Activated naive CD4-positive, alpha-beta T cell treated with anti-CD3 and anti-CD28 coated beads, Interleukin-2, amount 50 U/mL, for 24 hours (primary cell): ENCODE data around the gene MOB3A.

Experiments used
- H3K27ac Mint-ChIP-seq: one replicate; pipeline ENCODE4 v1.8.0; 2021; ENCODE audit warnings: mild to moderate bottlenecking, mixed read lengths
- H3K27me3 Mint-ChIP-seq: one replicate; pipeline ENCODE4 v1.8.0; 2021; ENCODE audit warnings: mixed read lengths
- H3K36me3 Mint-ChIP-seq: one replicate; pipeline ENCODE4 v1.8.0; 2021; ENCODE audit warnings: mixed read lengths
- H3K4me1 Mint-ChIP-seq: one replicate; pipeline ENCODE4 v1.8.0; 2021; ENCODE audit warnings: mixed read lengths
- H3K4me3 Mint-ChIP-seq: one replicate; pipeline ENCODE4 v1.8.0; 2021; ENCODE audit warnings: mild to moderate bottlenecking, mixed read lengths
- H3K9me3 Mint-ChIP-seq: one replicate; pipeline ENCODE4 v1.8.0; 2021; ENCODE audit warnings: mixed read lengths

MOB3A gene

DNA sequence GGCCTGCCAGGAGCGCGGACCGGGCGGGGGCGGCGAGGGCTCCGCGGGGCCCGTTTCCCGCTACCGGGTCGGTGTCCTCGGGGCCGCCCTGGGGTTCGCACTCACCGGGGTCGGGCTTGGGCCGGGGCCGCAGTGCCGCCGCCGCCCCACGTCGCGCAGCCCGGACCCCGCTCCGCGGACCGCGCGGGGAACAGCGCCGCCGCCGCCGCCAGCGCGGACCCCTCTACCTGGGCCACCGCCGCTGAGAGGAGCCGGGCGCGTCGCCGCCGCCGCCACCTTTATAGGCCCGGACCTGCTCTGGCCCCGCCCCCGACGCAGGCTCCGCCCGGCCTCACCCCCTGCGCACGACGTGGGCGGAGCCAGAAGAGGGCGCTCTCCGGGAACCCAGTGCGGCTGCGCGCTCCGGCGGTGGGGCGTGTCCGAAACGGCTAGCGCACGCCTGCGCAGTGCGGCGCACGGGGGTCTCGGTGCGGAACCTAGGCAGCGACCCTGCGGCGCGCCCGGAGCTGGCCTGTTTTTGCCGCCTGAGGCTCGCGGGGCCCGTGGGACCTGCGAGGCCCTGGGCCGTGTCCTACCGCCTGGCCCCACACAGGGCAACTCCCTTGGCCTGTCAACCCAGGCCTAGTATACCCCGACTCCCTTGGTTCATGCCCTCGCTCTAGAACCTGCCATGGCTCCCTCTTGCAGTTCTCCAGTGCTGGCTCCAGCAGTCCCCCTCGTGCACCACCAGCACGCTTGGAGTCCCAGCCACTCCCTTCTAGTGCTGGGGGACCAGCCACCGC is 44.9 kb downstream of the MOB3A start, which contains the start of gene MKNK2:
Gene MKNK2 (minus strand): TSS at position 254 of the 782 bp plus-strand sequence. CDS start 393 bp downstream, outside the sequence.
- Mint-ChIP-seq H3K9me3 (no peaks in the 10 kb centered on the region), H3K36me3 (no peaks in the 10 kb centered on the region), H3K4me3 (peak within 1 kb of the TSS; percentile 84), H3K27me3 (no peaks in the 10 kb centered on the region), H3K4me1 (peaks cover 53% of the 10 kb centered on the region), H3K27ac (peak within 1 kb of the TSS; percentile 93)

DNA sequence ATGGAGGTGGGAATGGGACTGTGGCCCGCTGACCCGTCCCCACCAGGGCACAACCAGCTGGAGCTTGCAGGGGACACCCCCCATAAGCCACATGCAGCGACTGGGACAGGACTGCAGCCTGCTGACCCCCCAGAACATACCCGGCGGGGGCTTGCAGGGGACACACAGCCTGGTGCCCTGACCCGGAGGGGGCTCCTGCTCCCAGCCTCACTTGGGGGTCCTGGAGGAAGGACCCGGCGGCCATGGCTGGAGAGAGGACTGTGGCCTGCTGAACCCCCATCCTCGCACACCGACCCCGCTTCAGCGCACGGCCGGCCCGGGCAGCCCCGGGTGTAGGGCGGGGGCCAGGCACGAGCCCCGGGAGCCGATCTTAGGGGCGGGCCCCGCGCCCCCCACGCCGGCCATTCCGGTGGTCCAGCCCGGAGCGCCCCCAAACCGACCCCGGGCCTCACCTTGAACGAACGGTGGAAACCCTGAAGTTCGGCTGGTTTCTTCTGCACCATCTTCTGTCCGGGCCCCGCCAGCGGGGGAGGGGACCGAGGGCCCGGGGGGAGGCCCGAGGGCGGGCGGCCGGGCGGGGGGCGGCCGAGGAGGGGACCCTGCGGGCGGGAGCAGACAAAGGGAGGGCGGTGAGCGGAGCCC is 45.7 kb downstream of the MOB3A start:
- peaks cover 48% of the 10 kb centered on the region for H3K4me1 Mint-ChIP-seq

DNA sequence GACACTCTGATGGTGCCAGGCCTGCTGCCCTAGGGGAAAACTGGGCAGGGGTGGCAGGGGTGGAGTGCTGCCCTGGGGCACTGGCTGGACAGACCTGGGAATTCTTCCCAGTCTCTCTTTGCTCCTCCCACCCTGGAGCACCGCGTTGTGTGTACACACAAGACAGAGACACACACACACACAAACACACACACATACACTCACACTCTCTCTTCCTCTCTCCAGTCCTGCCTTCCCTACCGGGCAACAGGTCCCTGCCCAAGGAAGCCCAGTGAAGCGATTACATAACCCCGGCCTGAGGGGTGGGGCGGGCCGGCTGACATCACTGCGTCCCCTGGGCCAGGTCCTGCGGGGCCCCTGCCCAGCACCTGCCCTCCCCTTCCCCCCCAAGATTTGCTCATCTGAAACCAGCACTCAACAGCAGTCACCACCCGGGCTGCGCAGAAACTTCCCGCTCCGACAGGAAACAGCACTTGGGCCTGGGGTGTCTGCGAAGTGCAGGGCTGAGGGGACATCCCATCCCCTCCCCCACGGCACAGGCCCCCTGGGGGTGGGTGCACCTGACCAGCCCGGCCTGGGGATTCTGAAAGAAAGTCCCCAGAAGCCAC is 46.3 kb downstream of the MOB3A start:
- H3K4me1 Mint-ChIP-seq, result peaks cover 45% of the 10 kb centered on the region
- H3K9me3 Mint-ChIP-seq, result no peaks in the 10 kb centered on the region
- H3K36me3 Mint-ChIP-seq, result no peaks in the 10 kb centered on the region
- peak overlapping the region; percentile 80 for H3K27ac Mint-ChIP-seq
- H3K27me3 Mint-ChIP-seq, result no peaks in the 10 kb centered on the region
- H3K4me3 Mint-ChIP-seq, result peak overlapping the region; percentile 84

More for the DNA sequence above, 45.7 kb downstream of the MOB3A start:
- Mint-ChIP-seq H3K27ac (no peak overlapping the region), H3K4me3 (peak overlapping the region; percentile 84), H3K27me3 (no peaks in the 10 kb centered on the region), H3K9me3 (no peaks in the 10 kb centered on the region), H3K36me3 (no peaks in the 10 kb centered on the region)

DNA sequence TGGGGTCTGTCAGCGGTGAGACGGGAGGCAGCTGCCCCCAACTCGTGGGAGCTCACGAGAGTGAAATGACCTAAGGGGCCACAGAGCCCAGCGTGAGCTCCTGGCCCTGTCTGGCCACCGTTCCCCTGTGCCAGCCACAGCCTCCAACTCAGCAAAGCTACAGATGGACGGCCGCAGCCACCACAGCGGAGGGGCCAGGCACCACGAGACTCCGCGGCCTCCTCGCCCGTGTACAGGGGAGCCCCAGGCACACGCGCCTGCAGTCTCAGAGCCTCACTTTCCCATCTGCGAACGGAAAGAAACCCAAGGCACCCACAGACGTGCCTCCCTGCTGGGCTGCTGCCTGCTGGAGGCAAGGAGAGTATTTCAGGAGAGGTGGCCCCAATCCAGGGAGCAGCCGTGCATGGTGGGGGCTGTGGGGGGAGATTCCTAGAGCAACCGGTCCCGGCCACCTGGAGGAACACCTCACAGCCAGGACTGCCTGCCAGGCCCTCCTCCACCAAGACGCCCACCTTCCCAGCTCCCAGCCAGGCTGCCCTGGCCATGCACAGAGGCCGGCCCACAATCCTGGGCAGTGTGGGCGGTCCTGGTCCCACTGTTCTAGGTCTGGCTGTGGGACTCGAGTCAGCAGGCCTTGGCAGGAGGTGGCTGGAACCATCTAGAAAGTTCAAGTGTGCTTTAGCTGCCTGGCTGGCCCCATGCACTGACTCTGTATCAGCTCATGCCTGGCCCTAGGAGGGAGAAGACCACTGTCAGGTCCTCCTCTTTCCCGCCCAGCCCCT is 47.0 kb downstream of the MOB3A start:
- Mint-ChIP-seq H3K27me3 (no peaks in the 10 kb centered on the region), H3K4me3 (peak overlapping the region; percentile 84), H3K4me1 (peaks cover 46% of the 10 kb centered on the region), H3K36me3 (no peaks in the 10 kb centered on the region), H3K9me3 (no peaks in the 10 kb centered on the region), H3K27ac (peak overlapping the region; percentile 65)

DNA sequence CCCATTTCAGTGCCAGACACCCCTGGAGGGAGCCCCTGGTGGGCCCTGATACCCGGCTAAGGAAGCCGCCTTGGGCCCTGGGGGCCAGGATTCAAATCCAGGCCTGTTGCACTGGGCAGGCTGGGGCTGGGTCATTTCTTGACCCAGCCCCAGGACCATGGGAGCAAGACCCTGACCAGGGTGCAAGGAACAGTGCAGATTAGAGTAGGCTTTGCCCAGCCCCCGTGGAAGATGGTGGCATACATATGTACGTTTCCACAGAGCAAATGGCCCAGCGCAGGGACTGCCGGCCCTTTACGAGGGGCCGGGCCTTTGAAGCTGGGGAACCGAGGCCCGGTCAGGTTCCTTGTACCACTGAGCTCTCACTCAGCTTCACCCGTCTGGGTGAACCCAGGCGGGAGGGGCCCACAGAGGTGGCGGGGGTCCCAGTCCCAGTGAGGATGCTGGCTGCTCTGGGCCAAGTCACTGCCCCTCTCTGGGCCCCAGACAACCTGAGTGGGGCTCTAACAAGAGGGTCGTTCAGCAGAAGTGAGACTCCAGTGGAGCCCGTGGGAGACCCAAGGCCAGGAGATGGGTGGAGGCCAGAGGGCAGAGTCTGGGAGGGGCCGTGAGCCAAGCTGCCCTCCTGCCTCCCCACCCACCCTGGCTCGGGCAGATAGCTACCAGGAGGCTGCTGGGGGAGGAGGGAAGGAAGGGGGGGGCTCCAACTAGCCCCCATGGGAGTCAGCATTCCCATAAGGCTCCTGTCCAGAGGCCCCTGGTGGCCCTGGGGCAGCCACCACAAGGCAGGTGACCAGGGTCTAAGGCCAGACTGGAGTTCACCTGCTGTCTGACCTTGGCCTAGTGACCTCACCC is 47.8 kb downstream of the MOB3A start:
- Mint-ChIP-seq H3K4me3 (peak overlapping the region; percentile 42), H3K27me3 (no peaks in the 10 kb centered on the region), H3K27ac (peak overlapping the region; percentile 12), H3K36me3 (no peaks in the 10 kb centered on the region), H3K9me3 (no peaks in the 10 kb centered on the region), H3K4me1 (peaks cover 52% of the 10 kb centered on the region)

DNA sequence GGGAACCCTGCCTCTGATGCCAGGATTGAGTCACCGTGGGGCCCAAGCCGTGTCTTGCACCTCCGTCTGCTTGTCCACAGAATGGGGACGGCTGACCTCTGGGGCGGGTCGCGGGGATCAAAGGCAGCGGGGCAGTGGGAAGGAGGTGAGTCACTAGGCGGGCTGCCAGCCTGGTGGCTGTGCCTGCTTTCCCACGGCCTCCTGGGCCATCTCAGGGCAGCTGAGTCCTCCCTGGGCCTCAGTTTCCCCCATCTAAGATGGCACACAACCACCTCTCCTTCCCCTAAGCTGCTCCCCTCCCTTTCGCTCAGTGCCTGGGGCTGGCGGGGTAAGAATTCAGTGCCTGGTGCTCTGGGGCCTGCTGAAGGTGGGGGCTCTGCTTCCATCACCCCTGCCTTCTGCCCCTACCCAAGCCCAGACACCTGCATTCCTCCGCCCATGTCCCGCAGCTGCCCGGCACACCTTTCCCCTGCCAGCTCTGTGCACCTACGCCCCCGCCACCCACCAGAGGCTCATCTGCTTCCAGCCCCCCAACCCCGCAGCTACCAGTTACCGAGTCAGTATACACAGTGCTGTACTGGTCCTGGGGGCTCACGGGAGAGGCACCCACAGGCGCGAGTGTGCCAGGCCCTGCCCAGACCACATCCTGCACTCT is 48.5 kb downstream of the MOB3A start:
- Mint-ChIP-seq H3K36me3 (no peaks in the 10 kb centered on the region), H3K4me1 (peaks cover 53% of the 10 kb centered on the region), H3K4me3 (peak overlapping the region; percentile 11)

DNA sequence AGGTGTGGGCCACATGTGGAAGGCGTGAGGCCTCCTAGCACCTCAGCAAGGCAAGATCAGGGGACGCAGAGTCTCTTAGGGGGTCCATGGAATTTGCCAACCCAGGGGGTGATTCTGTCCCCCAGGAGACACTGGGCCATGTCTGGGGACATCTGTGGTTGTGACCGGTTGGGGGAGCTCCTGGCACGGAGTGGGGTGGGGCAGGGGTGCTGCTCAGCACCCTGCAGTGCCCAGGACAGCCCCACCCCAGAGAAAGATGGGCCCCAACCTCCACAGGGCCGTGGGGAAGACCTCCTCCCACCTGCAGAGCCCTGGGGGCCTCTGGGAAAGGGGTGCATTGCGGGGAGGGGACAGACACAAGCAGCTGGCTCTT is 49.1 kb downstream of the MOB3A start:
- Mint-ChIP-seq H3K27ac (no peak overlapping the region), H3K4me3 (no peak overlapping the region)

More for the DNA sequence above, 48.5 kb downstream of the MOB3A start:
- Mint-ChIP-seq H3K27ac (peak overlapping the region; percentile 12), H3K9me3 (no peaks in the 10 kb centered on the region), H3K27me3 (no peaks in the 10 kb centered on the region)

DNA sequence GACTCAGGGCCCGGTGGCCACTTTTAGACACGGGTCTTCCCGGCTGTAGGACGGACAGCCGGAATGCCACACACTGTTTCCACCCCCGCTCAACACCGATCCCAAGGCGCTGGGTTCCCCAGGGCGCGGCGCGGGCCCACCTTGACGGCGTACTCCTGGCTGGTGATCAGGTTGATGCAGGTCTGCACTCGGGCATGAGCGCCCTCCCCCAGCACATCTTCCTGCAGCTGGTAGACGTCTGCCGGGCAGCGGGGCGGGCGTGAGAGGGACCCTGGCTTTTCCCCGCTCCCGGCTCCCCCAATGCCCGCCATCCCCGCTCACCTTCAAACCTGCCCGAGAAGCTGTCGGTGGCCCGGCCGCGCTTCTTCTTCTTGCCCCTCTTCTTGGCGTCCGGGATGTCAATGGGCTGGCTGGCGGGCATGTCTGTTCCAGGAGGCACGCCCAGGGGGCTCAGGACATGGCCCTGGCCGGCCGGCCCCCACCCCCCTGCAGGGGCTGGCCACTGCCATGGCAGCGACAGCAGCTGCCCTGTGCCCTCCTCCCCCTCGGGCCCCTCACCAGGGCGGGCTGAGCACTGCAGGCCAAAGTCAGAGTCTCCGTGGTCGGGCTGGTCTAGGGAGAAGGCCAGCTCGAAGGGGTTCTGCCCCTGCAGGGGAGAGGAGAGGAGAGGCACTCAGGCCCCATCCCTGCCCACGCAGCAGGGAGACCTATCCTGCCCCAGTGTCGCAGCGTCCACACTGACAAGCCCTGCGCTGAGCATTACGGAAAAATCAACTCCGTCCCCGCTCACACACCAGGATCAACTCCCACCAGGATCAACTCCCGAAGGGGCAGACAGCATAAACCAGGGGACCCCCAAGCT is 49.8 kb downstream of the MOB3A start:
- no peak overlapping the region for H3K4me3 Mint-ChIP-seq
- no peaks in the 10 kb centered on the region for H3K36me3 Mint-ChIP-seq
- no peaks in the 10 kb centered on the region for H3K27me3 Mint-ChIP-seq
- no peak overlapping the region for H3K27ac Mint-ChIP-seq
- peaks cover 46% of the 10 kb centered on the region for H3K4me1 Mint-ChIP-seq
- H3K9me3 Mint-ChIP-seq, result no peaks in the 10 kb centered on the region

More for the DNA sequence above, 49.1 kb downstream of the MOB3A start:
- H3K27me3 Mint-ChIP-seq, result no peaks in the 10 kb centered on the region
- H3K36me3 Mint-ChIP-seq, result no peaks in the 10 kb centered on the region
- no peaks in the 10 kb centered on the region for H3K9me3 Mint-ChIP-seq
- peaks cover 49% of the 10 kb centered on the region for H3K4me1 Mint-ChIP-seq

DNA sequence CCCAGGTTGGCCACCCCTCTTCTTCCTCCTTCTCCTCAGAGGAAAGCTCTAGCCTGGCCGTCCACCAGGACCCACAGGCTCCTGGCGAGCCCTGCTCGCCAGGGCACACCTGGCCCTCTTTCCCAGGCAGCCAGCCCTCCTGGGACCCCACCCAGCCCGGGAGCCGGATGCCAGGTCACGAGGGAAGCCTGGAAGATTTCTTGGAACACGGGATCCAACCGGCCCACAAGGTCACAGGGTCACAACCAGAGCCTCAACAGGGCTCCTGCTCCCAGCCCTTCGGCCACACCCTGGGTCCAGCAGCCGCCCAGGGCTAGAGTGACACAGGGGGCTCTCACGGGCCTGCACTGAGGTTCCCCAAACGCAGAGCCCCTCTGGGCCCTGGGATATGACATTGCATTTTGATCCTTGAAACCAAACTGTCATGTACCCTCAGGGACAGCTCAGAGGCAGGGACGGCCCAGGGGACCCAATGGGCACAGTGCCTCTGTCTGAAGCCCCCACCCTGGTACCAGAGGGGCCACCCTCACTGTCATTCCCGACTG is 50.6 kb downstream of the MOB3A start:
- no peaks in the 10 kb centered on the region for H3K27me3 Mint-ChIP-seq
- peaks cover 51% of the 10 kb centered on the region for H3K4me1 Mint-ChIP-seq
- no peak overlapping the region for H3K4me3 Mint-ChIP-seq
- H3K27ac Mint-ChIP-seq, result no peak overlapping the region
- H3K36me3 Mint-ChIP-seq, result no peaks in the 10 kb centered on the region
- no peaks in the 10 kb centered on the region for H3K9me3 Mint-ChIP-seq

DNA sequence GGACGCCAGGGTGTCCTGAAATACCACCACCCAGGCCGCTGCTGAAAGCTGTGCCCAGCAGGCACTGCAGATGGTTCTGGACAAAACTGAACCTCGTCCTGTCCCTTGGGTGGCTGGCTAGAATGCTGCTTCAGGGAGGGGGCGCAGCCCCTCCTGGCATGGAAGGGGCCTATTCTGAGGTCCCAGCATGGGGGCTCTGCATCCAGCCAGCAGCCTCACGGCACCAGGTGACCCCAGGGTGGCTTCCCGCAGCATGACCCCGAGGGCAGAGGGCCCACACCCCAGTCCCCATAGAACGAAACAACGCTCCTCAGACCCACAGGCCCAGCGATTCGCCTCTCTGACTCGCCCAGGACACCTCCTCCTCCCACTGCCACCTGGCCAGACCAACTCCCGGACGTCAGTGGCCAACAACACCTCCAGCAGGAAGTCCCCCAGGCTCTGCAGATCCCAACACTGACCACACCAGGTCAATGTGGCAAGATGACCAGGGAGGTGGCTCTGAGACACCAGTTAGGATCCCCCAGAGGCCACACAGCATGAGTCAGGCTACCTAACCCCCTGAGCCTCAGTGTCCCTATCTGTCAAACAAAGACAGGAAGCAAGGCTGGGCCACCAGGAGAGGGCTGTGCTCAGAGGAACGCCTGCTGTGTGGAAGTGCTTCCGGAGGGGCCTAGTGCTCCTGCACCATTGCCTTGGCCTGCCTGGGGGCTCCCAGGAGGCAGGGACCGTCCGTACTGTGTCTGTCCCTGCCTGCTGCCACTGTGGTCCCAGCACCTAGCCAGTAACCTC is 51.2 kb downstream of the MOB3A start:
- Mint-ChIP-seq H3K9me3 (no peaks in the 10 kb centered on the region), H3K27ac (no peak overlapping the region), H3K4me3 (no peak overlapping the region), H3K27me3 (no peaks in the 10 kb centered on the region), H3K4me1 (peaks cover 50% of the 10 kb centered on the region), H3K36me3 (no peaks in the 10 kb centered on the region)

DNA sequence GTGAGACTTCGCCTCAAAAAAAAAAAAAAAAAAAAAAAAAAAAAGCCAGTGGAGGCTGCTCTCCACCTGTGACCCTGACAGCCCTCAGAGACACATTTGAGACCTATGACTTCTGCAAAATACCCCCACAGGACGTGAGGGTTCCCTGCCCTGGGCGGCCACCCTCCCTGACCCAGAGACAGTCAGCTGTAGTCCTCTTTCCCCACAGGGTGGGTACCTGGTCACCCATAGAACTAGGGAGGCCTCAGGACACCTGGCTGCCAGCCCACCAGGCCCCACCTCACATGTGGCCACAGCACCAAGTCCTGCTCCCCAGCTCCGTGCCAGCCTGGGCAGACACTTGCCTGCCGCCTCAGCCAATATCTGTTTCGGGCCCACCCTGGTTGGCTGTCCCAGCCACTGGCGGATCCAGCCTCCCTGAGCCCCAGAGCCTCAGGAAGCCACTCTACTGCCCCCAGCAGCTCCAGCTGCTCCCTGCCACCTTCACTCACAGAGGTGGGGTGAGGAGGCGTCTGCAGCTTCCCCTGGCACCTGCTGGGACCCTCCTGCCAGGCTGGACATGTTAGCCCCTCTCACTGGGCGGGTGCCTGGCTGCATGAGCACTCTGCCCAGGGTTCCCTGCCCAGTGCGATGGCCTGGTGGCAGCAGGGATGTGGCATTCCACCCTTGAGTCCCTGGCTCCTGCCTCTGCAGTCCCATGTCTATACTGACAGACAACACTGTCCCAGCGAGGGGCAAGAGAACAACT is 52.0 kb downstream of the MOB3A start:
- Mint-ChIP-seq H3K36me3 (no peaks in the 10 kb centered on the region), H3K9me3 (no peaks in the 10 kb centered on the region), H3K27ac (peak overlapping the region; percentile 46), H3K4me3 (no peak overlapping the region), H3K4me1 (peaks cover 42% of the 10 kb centered on the region), H3K27me3 (no peaks in the 10 kb centered on the region)

DNA sequence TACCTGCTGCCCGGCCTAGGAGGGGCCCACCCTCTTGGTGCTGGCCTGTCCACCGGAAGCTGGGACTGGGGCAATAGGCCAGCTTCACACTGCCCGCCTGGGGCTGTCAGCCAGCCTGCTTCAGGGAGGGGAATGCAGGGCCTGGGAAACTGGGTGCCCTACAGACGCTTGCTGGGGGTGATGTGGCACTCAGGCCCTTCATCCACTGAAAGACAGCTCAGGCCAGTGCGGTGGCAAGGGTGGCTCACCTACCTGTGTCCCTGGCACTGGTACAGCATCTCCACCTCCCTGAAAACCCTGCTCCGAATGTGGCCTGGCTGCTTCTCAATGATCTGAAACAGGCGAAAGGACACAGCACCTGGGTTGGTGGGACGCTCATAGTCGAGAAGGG is 52.9 kb downstream of the MOB3A start:
- Mint-ChIP-seq H3K27ac (peak overlapping the region; percentile 86), H3K27me3 (no peaks in the 10 kb centered on the region), H3K4me3 (peak overlapping the region; percentile 74), H3K9me3 (no peaks in the 10 kb centered on the region), H3K36me3 (no peaks in the 10 kb centered on the region), H3K4me1 (peaks cover 35% of the 10 kb centered on the region)
